ENCODE results near the gene PLB1. TPM values are rescaled to one million over a fixed set of nuclear protein-coding genes. Genes with fewer than 3 reads are reported as not detected.

Gene PLB1
- total and polyA plus RNA-seq, 8 donors = 0.45 to 18.8 (median 3.4) TPM

GRCh38 chr2:28631514-28632206 lies 135.8 kb downstream of the PLB1 start:
- intact Hi-C loops (cut with DNase I; ENCODE audit: low total_unique reads) = no loop called here
- Histone ChIP-seq H3K4me1 (peaks cover 22 to 64% (median 53%) of the 10 kb centered on the region in 4 donors), H3K4me3 (no peak overlapping the region), H3K9me3 (no peaks in the 10 kb centered on the region), H3K27ac (peak overlapping the region in 2 of 5 donors; percentile 13 to 97), H3K27me3 (no peaks in the 10 kb centered on the region), H3K36me3 (no peaks in the 10 kb centered on the region)
- DNase-seq = no peak
- 65 to 86% (median 79%) methylated on average over 8 to 11 of the region's 11 CpGs for WGBS, 5 donors
- no peak for TF ChIP-seq CTCF (IDR thresholded peaks at IDR 0.05)
- TF ChIP-seq POLR2AphosphoS5 (IDR thresholded peaks at IDR 0.05) = no peak
- no peak for TF ChIP-seq POLR2A (IDR thresholded peaks at IDR 0.05)
- TF ChIP-seq EP300 (IDR thresholded peaks at IDR 0.05) = no peak

GRCh38 chr2:28632791-28633190 lies 136.9 kb downstream of the PLB1 start:
- no peak for TF ChIP-seq EP300 (IDR thresholded peaks at IDR 0.05)
- TF ChIP-seq CTCF (IDR thresholded peaks at IDR 0.05) = no peak
- no peak for TF ChIP-seq POLR2A (IDR thresholded peaks at IDR 0.05)
- no peak for TF ChIP-seq POLR2AphosphoS5 (IDR thresholded peaks at IDR 0.05)
- Histone ChIP-seq H3K4me1 (peaks cover 29 to 64% (median 50%) of the 10 kb centered on the region in 4 donors), H3K4me3 (no peak overlapping the region), H3K9me3 (no peaks in the 10 kb centered on the region), H3K36me3 (no peaks in the 10 kb centered on the region), H3K27ac (peak overlapping the region; percentile 7 to 97 (median 73)), H3K27me3 (no peaks in the 10 kb centered on the region)
- intact Hi-C loops (cut with DNase I; ENCODE audit: low total_unique reads) = no loop called here
- 89 to 99% (median 91%) methylated on average over 6 of the region's 6 CpGs for WGBS, 5 donors
- DNase-seq = no peak

- Histone ChIP-seq H3K36me3 (no peaks in the 10 kb centered on the region), H3K27ac (peak overlapping the region; percentile 5 to 97 (median 75)), H3K9me3 (no peaks in the 10 kb centered on the region), H3K4me3 (no peak overlapping the region), H3K27me3 (no peaks in the 10 kb centered on the region), H3K4me1 (peaks cover 31 to 64% (median 48%) of the 10 kb centered on the region in 4 donors)
- intact Hi-C loops (cut with DNase I; ENCODE audit: low total_unique reads) = no loop called here
- 52 to 78% (median 66%) methylated on average over 7 of the region's 7 CpGs for WGBS, 5 donors
- no peak for DNase-seq
- TF ChIP-seq POLR2A (IDR thresholded peaks at IDR 0.05) = no peak
- no peak for TF ChIP-seq POLR2AphosphoS5 (IDR thresholded peaks at IDR 0.05)
- no peak for TF ChIP-seq EP300 (IDR thresholded peaks at IDR 0.05)
Measured at GRCh38 chr2:28633204-28633603, 137.3 kb downstream of the PLB1 start.

- TF ChIP-seq EP300 (IDR thresholded peaks at IDR 0.05) (no peak), POLR2AphosphoS5 (IDR thresholded peaks at IDR 0.05) (peak in 1 of 3 donors; percentile 26)
- 69 to 79% (median 73%) methylated on average over 5 of the region's 5 CpGs for WGBS, 5 donors
- H3K9me3 ChIP-seq = no peaks in the 10 kb centered on the region
- H3K27ac ChIP-seq = peak overlapping the region; percentile 5 to 97 (median 75)
- H3K4me3 ChIP-seq = no peak overlapping the region
- no peaks in the 10 kb centered on the region for H3K36me3 ChIP-seq
- H3K27me3 ChIP-seq = no peaks in the 10 kb centered on the region
- no peak for DNase-seq
- H3K4me1 ChIP-seq = peaks cover 31 to 60% (median 46%) of the 10 kb centered on the region in 4 donors
- intact Hi-C loops (cut with DNase I; ENCODE audit: low total_unique reads) = no loop called here
Measured at GRCh38 chr2:28633746-28634145, 137.9 kb downstream of the PLB1 start.

- Histone ChIP-seq H3K27ac (peak overlapping the region; percentile 73 to 97 (median 83)), H3K4me3 (no peak overlapping the region), H3K9me3 (no peaks in the 10 kb centered on the region), H3K36me3 (no peaks in the 10 kb centered on the region), H3K4me1 (peaks cover 36 to 66% (median 45%) of the 10 kb centered on the region in 4 donors), H3K27me3 (no peaks in the 10 kb centered on the region)
- TF ChIP-seq EP300 (IDR thresholded peaks at IDR 0.05) = peak; percentile 90
- no peak for TF ChIP-seq CTCF (IDR thresholded peaks at IDR 0.05)
- TF ChIP-seq POLR2AphosphoS5 (IDR thresholded peaks at IDR 0.05) = peak; percentile 75 to 96 (median 86)
- no peak for TF ChIP-seq POLR2A (IDR thresholded peaks at IDR 0.05)
- WGBS, 5 donors = 18 to 33% (median 27%) methylated on average over 2 of the region's 2 CpGs
- intact Hi-C loops (cut with DNase I; ENCODE audit: low total_unique reads) = no loop called here
- peak in 1 of 2 donors; percentile 71 for DNase-seq
Measured at GRCh38 chr2:28635191-28635611, 139.3 kb downstream of the PLB1 start.

Data from stomach (tissue), 9 donors.